HG02840 (cell line): ENCODE measurements around the gene POLR3E.

Experiments
- ATAC-seq: cut with Tn5 transposase; IDR thresholded peaks from one replicate; pipeline ENCODE4 v1.9.1; 2021; ENCODE audit warnings: mild to moderate bottlenecking, moderate library complexity, moderate number of reproducible peaks; ENCODE audit not compliant: unreplicated experiment, low FRiP score

POLR3E gene

GRCh38 chr16:22314661-22315626 is 17.7 kb downstream of the POLR3E start:
- ATAC-seq = no peak

GRCh38 chr16:22315979-22316378 is 18.8 kb downstream of the POLR3E start:
- no peak for ATAC-seq

- ATAC-seq = no peak
Observed at GRCh38 chr16:22316411-22316811, 19.2 kb downstream of the POLR3E start.

GRCh38 chr16:22317001-22317530 is 19.9 kb downstream of the POLR3E start:
- no peak for ATAC-seq

GRCh38 chr16:22317625-22318024 is 20.4 kb downstream of the POLR3E start:
- ATAC-seq = no peak

GRCh38 chr16:22318690-22319358 is 21.6 kb downstream of the POLR3E start:
- no peak for ATAC-seq

- no peak for ATAC-seq
Observed at GRCh38 chr16:22320572-22321339, 23.5 kb downstream of the POLR3E start.

- ATAC-seq = no peak
Observed at GRCh38 chr16:22321340-22322001, 24.3 kb downstream of the POLR3E start.

GRCh38 chr16:22322021-22322471 is 24.8 kb downstream of the POLR3E start:
- ATAC-seq = no peak

GRCh38 chr16:22322741-22323140 is 25.5 kb downstream of the POLR3E start:
- no peak for ATAC-seq

- ATAC-seq = no peak
Observed at GRCh38 chr16:22323173-22323958, 26.2 kb downstream of the POLR3E start.

GRCh38 chr16:22323959-22324786 is 27.0 kb downstream of the POLR3E start:
- ATAC-seq = no peak

- ATAC-seq = no peak
Observed at GRCh38 chr16:22324787-22325597, 27.8 kb downstream of the POLR3E start.

- ATAC-seq = no peak
Observed at GRCh38 chr16:22325598-22326368, 28.6 kb downstream of the POLR3E start.

GRCh38 chr16:22326369-22326652 is 29.1 kb downstream of the POLR3E start:
- ATAC-seq = no peak

GRCh38 chr16:22326771-22327445 is 29.7 kb downstream of the POLR3E start:
- no peak for ATAC-seq

GRCh38 chr16:22327446-22327775 is 30.2 kb downstream of the POLR3E start:
- no peak for ATAC-seq
